ENCODE results near the gene SCUBE2.
A peak's percentile ranks its signal among the peaks of the same experiment; 100 is the strongest.
"Not testable (repeated sequence)": the region's sequence is repeated elsewhere in the genome, so short reads cannot be mapped to it uniquely, and the experiment has no call there.

Gene SCUBE2

GRCh38 chr11:9109858-9110731 is 18.7 kb upstream of the SCUBE2 start:
- no peak for DNase-seq (ENCODE audit: extremely low spot score, insufficient read length, low read depth)
- FAIRE-seq = no peak

GRCh38 chr11:9104580-9104979 is 13.2 kb upstream of the SCUBE2 start:
- FAIRE-seq = no peak
- no peak for DNase-seq (ENCODE audit: extremely low spot score, insufficient read length, low read depth)

GRCh38 chr11:9103542-9104276 is 12.3 kb upstream of the SCUBE2 start:
- DNase-seq (ENCODE audit: extremely low spot score, insufficient read length, low read depth) (no peak), FAIRE-seq (no peak)

GRCh38 chr11:9099617-9100016 is 8.2 kb upstream of the SCUBE2 start:
- DNase-seq (ENCODE audit: extremely low spot score, insufficient read length, low read depth) (no peak), FAIRE-seq (no peak)

GRCh38 chr11:9098455-9098854 is 7.1 kb upstream of the SCUBE2 start:
- not testable (repeated sequence) for FAIRE-seq; DNase-seq (ENCODE audit: extremely low spot score, insufficient read length, low read depth)

GRCh38 chr11:9097186-9097943 is 6.0 kb upstream of the SCUBE2 start:
- DNase-seq (ENCODE audit: extremely low spot score, insufficient read length, low read depth); FAIRE-seq: not testable (repeated sequence)

GRCh38 chr11:9096427-9096826 is 5.0 kb upstream of the SCUBE2 start:
- FAIRE-seq = no peak

GRCh38 chr11:9095421-9095820 is 4.0 kb upstream of the SCUBE2 start:
- FAIRE-seq (peak; percentile 42), DNase-seq (ENCODE audit: extremely low spot score, insufficient read length, low read depth) (no peak)

More at GRCh38 chr11:9096427-9096826, 5.0 kb upstream of the SCUBE2 start:
- DNase-seq (ENCODE audit: extremely low spot score, insufficient read length, low read depth) = no peak

GRCh38 chr11:9094420-9094819 is 3.0 kb upstream of the SCUBE2 start:
- no peak for DNase-seq (ENCODE audit: extremely low spot score, insufficient read length, low read depth)
- FAIRE-seq = no peak

GRCh38 chr11:9092853-9093778 is 1.7 kb upstream of the SCUBE2 start:
- FAIRE-seq = no peak
- no peak for DNase-seq (ENCODE audit: extremely low spot score, insufficient read length, low read depth)

GRCh38 chr11:9092072-9092471 is 673 bp upstream of the SCUBE2 start:
- DNase-seq (ENCODE audit: extremely low spot score, insufficient read length, low read depth) (no peak), FAIRE-seq (no peak)

GRCh38 chr11:9090488-9091043 is 833 bp downstream of the SCUBE2 start:
- DNase-seq (ENCODE audit: extremely low spot score, insufficient read length, low read depth) (no peak), FAIRE-seq (no peak)

- FAIRE-seq (no peak), DNase-seq (ENCODE audit: extremely low spot score, insufficient read length, low read depth) (no peak)
Measured at GRCh38 chr11:9089636-9090035, 1.8 kb downstream of the SCUBE2 start.

GRCh38 chr11:9089061-9089460 is 2.3 kb downstream of the SCUBE2 start:
- FAIRE-seq = no peak
- no peak for DNase-seq (ENCODE audit: extremely low spot score, insufficient read length, low read depth)

GRCh38 chr11:9082575-9082974 is 8.8 kb downstream of the SCUBE2 start:
- FAIRE-seq (no peak), DNase-seq (ENCODE audit: extremely low spot score, insufficient read length, low read depth) (no peak)

- DNase-seq (ENCODE audit: extremely low spot score, insufficient read length, low read depth) = no peak
- FAIRE-seq = peak; percentile 29
Measured at GRCh38 chr11:9081153-9081552, 10.2 kb downstream of the SCUBE2 start.

- FAIRE-seq (no peak), DNase-seq (ENCODE audit: extremely low spot score, insufficient read length, low read depth) (no peak)
Measured at GRCh38 chr11:9078113-9079086, 13.0 kb downstream of the SCUBE2 start.

- DNase-seq (ENCODE audit: extremely low spot score, insufficient read length, low read depth) = no peak
- no peak for FAIRE-seq
Measured at GRCh38 chr11:9077164-9077563, 14.2 kb downstream of the SCUBE2 start.

All from GM18507 (cell line).